GM21737 (cell line): ENCODE measurements around the gene TECRL.

Source experiments
- ATAC-seq: cut with Tn5 transposase; IDR thresholded peaks from one replicate; pipeline ENCODE4 v1.9.1; 2021; ENCODE audit warnings: mild to moderate bottlenecking, moderate library complexity; ENCODE audit not compliant: unreplicated experiment

TECRL gene

DNA sequence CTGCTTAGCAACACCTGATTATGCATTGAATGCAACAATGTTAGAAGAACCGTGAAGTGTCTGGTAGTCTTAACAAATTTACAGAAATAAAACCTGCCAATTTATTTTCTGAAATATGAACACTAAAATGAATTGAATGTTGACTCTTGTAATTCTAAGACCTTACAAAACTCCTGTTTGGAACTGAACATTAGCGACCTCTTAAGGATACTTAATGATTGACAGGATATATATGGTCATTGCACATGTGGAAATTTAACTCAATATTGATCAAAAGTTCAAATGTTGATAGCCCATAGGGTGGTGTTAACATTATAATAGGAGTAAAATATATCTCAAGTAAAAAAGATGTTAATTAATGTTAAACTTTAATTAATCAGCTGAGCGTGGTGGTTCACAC lies 79.1 kb downstream of the TECRL start:
- no peak for ATAC-seq

DNA sequence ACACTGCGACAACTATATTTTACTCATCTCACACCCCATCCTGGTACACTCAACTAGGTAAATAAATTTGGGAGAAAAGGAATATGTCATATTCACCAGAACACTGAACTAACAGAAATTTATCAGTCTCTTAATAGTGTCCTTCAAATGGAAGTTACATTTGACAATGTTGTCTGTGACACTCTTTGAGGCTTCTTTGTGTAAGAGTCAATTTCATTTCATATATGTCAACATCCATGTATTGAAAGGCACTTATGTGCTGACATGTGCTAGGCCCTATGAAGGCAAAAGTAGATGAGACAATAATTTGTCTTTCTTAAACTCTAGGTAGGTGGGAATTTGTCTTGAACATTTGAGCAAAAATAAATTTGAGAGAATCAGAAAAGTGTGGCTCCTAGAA lies 82.0 kb downstream of the TECRL start:
- ATAC-seq = no peak

DNA sequence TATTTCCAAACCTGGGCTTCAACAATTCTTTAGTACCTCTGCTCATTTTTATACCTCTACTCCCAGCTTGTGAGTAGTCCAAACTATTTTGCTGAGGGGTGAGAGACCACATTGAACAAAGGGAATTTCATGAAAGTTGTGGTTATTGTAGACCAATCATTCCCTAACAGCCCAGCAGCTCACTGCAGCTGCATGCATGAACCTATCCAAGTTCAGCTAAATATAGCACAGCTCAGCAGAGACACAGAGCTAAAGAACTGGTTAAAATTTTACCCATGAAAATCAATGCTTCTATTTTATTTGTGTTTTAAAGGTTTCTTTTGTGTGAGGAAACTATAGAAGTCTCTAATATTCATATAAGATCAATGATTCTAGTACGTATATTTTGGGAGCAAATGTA lies 82.7 kb downstream of the TECRL start:
- no peak for ATAC-seq

DNA sequence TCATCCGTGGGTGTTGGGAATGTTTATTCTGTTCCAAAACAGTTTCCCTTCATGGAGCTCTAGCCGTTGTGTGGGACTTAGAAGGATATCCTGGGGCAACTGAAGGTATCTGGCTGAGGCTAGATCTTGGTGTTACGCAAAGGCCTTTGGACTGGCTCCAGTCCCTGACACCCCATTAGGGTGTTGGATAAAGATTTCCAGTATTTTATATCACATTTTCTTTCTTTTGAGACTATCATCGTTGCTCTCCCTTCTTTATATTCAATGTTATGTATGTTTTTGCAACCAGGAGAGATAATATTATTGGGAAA lies 103.0 kb downstream of the TECRL start:
- ATAC-seq = no peak

DNA sequence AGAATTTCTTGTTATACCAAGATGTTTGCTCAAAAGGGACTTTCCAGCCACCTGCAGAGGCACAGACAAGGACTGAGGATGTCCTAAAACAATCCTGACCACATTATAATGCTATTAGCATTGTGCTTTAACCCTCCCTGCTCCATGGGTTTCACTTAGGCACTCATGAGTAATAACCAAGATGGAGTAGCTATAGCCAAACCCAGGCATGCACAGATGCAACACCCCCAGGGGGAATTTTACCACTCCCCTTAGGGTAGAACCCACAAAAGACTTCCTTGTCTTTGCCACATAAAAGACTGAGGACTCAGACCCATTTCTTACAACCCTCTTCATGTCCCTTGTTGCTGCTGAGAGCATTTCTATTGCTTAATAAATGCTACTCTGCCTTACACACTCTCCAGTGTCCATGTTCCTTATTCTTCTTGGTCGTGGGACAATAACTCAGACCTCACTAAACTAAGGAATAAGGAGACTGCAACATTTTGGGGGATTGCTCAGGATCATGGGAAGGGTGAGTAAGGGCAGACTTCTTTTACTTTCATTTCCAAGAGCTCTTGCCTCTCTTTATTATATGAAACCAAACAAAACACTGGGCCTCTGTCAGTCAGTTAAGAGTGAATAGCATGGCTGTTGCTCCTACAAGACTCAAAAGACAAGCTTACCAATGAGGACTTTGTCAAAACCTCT lies 103.5 kb downstream of the TECRL start:
- no peak for ATAC-seq

DNA sequence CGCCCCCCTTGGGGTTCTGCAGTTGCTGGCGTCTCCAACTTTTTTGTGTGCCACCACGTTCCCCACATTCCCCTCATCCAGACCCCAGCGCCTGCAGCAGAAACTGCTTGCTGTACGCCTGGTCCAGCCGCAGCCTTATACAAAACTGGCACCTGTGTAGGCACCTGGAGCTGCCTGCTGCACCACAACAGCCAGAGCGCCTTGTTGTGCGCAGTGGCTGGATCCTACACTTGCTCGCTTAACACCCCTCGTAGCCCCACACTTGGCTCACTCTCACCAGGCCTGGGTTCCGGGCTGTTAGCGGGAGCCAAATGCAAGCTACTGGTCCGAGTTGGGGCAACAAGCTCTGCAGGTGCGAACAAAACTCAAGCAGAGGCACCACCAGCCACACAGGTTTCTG lies 136.8 kb downstream of the TECRL start:
- ATAC-seq = no peak

DNA sequence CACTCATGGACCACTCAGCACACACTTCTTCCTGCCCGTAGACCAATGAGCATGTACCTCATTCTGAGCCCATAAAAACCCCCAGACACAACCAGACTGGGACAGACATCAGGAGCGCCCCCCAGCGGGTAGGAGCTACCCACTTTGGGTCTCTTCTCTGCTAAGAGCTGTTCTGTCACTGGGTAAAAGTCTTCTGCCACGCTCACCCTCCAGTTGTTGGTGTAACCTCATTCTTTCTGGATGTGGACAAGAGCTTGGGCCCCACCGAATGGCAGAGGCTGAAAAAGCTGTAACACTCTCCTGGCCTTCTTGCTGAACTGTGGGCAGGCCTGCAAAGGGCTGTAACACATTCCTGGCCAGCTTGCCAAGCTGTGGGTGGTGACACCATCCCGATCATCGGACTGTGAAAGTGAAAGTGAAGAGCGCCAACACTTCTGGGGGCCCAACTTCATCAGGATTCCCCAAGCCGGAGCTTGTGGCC lies 137.6 kb downstream of the TECRL start:
- ATAC-seq = no peak

DNA sequence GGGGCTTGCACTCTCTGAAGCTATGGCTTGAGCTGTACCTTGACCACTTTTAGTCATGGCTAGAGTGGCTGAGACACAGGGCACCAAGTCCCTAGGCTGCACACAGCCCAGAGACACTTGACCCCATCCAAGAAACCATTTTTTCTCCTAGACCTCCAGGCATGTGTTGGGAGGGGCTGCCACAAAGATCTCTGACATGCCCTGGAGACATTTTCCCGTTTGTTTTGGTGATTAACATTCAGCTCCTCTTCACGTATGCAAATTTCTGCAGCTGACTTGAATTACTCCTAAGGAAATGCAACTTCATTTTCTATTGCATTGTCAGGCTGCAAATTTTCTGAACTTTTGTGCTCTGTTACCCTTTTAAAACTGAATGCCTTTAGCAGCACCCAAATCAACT lies 142.6 kb downstream of the TECRL start:
- no peak for ATAC-seq

DNA sequence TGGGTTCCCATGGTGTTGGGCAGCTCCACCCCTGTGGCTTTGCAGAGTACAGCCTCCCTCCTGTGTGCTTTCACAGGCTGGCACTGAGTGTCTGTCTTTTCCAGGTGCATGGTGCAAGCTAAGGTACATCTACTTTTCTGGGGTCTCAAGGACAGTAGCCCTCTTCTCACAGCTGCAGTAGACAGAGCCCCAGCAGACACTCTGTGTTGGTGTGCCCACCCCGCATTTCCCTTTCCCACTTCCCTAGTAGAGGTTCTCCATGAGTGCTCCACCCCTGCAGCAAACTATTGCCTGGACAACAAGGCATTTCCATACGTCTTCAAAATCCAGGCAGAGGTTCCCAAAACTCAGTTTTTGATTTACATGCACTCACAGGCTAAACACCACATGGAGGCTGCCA lies 143.0 kb downstream of the TECRL start:
- no peak for ATAC-seq

DNA sequence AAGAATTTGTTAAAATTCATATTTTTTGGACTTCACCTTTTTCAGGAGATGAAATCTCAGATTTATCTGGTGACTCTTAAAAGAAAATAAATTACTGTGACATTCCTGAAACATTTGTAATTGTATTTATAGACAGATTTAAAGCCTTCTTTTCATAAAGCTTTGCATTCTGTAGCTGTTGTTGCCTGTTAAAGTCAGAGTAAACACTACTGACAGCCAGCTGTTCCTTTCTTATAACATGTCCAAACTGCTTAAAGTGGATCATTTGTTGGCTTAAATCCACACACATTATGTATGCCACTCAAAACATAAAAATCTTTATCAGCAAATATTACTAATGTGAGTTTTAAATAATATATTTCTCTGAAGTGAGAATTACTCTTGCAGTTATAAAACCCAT lies 157.5 kb downstream of the TECRL start:
- no peak for ATAC-seq

DNA sequence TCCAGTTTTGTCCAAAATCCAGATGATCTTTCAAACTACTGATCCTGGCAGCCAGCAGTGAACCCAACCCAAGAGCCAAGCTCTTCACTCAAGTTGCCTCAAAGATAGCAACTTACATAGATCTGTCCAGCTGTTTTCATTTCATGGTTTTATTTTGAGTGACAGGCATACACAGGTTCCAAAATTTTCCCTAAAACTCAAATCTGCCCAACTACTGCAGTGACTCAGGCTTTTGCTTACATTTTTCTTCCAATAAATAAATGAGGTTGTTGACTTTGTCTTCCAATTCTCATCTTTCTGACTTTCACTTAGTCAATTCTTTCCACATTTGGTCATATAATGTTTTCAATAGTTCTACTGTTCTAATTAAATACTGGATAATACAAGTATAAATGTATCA lies 158.8 kb downstream of the TECRL start:
- no peak for ATAC-seq

DNA sequence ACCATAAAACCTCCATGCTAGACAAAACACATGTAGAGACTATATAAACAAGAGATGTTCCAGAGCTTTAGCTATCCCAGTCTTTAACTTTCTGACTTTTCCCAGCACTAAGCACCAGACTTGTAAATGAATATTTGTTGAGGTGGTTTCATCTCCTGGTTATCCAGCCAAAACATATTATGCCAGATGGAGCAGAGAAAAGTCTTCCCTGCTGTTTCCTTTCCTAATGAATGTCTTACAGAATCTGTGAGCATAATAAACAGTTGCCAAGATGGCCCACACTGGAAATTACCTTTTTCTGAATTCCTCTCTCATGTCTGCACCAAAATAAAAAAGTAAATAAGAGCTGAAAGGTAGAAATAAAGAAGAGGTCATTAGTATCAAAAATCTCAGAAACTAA lies 159.2 kb downstream of the TECRL start:
- ATAC-seq = no peak

DNA sequence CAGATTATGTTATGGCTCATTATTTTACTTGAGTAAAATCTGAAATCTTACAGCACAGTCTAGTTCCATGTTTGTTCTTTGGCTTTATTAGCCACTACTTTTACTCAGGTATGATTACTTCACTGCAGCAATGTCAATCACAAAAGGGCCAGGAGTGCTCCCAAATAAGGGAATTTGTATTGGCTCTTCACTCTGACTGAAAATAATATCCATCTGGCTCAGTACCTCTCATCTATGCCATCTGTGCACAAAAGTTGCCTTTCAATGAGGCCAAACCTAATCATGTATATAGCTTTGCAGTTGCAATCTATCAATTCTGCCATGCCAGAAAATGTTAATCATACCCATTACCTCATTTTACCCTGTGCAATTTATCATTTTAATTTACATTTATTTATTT lies 161.1 kb downstream of the TECRL start:
- ATAC-seq = no peak

DNA sequence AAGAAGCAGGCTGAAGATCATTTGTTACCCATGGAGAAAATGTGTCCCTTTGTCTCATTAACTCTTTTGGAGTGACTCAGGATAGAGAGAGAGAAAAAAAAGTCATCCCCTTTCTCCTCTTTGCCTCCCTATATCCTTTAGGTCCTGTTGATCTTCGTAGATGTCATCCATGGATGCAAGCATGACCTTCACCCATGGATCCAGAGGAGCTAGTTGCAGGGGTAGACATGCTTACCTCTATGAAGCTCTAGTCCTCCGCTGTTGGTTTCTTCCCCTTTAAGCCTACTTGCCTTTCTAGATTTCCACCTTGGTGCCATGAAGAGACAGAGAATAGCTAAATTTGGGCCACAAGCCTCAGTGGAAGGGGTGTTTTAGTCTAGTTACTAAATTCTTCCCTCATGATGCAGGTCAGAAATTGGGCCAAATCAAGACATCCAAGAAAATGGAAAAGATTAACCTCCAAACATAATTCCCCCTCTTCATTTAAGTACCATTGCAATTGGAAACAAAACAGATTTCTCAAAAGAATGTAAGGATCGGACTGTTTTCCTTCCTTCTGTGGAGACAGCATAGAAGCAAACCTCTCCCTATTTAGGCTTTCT lies 178.4 kb downstream of the TECRL start:
- ATAC-seq = no peak
